ENCODE data around the gene PPP1R36. TPM values are rescaled to one million over a fixed set of nuclear protein-coding genes. Genes with fewer than 3 reads are reported as not detected.
"Not testable (repeated sequence)": the region's sequence is repeated elsewhere in the genome, so short reads cannot be mapped to it uniquely, and the experiment has no call there.

PPP1R36 gene
- polyA plus RNA-seq, 2 of the 4 experiments (the other 2 are of a cell fraction), result 0.47 to 0.48 TPM

GRCh38 chr14:64566651-64567122 lies 16.9 kb downstream of the PPP1R36 start (continued):
- TF ChIP-seq MYC (IDR thresholded peaks at IDR 0.05; ENCODE audit: borderline replicate concordance, low read length) (no peak), SREBF2 (IDR thresholded peaks at IDR 0.05) (no peak), CBX8 (IDR thresholded peaks at IDR 0.05) (no peak), E2F6 (IDR thresholded peaks at IDR 0.05; ENCODE audit: borderline replicate concordance, low read depth) (no peak)

- Histone ChIP-seq H3K4me1 (peaks cover 34% of the 10 kb centered on the region), H3K27ac (peak overlapping the region; percentile 68 to 85), H3K9me3 (no peaks in the 10 kb centered on the region), H3K4me2 (peak overlapping the region; percentile 62), H3K4me3 (no peak overlapping the region)
- peak; percentile 93 to 96 for ATAC-seq
- CTCF ChIA-PET, result interaction anchor here (0.5 to 0.6 kb wide), 2 partner anchors 9 to 15 kb away, joined by 3 to 5 read pairs; no protein-coding TSS in a partner anchor
- WGBS (ENCODE audit: missing lambda C conversion rate), result 15% methylated on average over 3 of the region's 3 CpGs
- TF ChIP-seq ELK1 (IDR thresholded peaks at IDR 0.05; ENCODE audit: low read depth, low read length) (no peak), ZSCAN20 (CRISPR knock-in tag; IDR thresholded peaks at IDR 0.05) (no peak), CEBPB (IDR thresholded peaks at IDR 0.05) (peak; percentile 71 to 80; a peak in 3 of 4 replicates), JUN (IDR thresholded peaks at IDR 0.05) (peak in 1 of 2 experiments; percentile 24; a peak in 1 of 5 replicates), FOSL2 (IDR thresholded peaks at IDR 0.05) (0 out of 2 replicates have a peak, but pooled peaks have one; percentile 29), FOSL2 (CRISPR knock-in tag; IDR thresholded peaks at IDR 0.05) (peak; percentile 75), PHF8 (IDR thresholded peaks at IDR 0.05; ENCODE audit: borderline replicate concordance, low read depth) (no peak)
- DNase-seq (ENCODE audit: low read depth in 1 of 2, low spot score in 1 of 2), result peak; percentile 64 to 82
- FAIRE-seq, result peak; percentile 7
- POLR2A ChIA-PET, result interaction anchor here (0.6 to 2.4 kb wide), 4 partner anchors 14 to 67 kb away, joined by 3 to 20 read pairs (median 4); partner anchors contain the start of gene HSPA2
These were observed 19.4 kb downstream of the PPP1R36 start for GRCh38 chr14:64569138-64569631.

- peak overlapping the region; percentile 62 for H3K4me2 ChIP-seq
- H3K27ac ChIP-seq, result peak overlapping the region; percentile 68 to 85
- FAIRE-seq; H3K9me3 ChIP-seq; H3K4me3 ChIP-seq; DNase-seq (ENCODE audit: low read depth in 1 of 2, low spot score in 1 of 2): not testable (repeated sequence)
- CTCF ChIA-PET, result interaction anchor here (0.5 to 0.6 kb wide), 2 partner anchors 16 to 17 kb away, joined by 3 read pairs; no protein-coding TSS in a partner anchor
- 84% methylated on average over 7 of the region's 7 CpGs for WGBS (ENCODE audit: missing lambda C conversion rate)
- ATAC-seq, result peak in 1 of 2 experiments; percentile 16; a peak in 1 of 6 replicates
- POLR2A ChIA-PET, result interaction anchor here (0.6 to 2.4 kb wide), 4 partner anchors 15 to 66 kb away, joined by 3 to 20 read pairs (median 4); partner anchors contain the start of gene HSPA2
- H3K4me1 ChIP-seq, result peaks cover 34% of the 10 kb centered on the region
These were observed 19.9 kb downstream of the PPP1R36 start for GRCh38 chr14:64569646-64570045.

- H3K9me3 ChIP-seq, result no peaks in the 10 kb centered on the region
- no peak overlapping the region for H3K4me2 ChIP-seq
- POLR2A ChIA-PET, result no interaction called here
- DNase-seq (ENCODE audit: low read depth in 1 of 2, low spot score in 1 of 2) (no peak), FAIRE-seq (no peak), ATAC-seq (no peak)
- H3K27ac ChIP-seq, result peak overlapping the region in 1 of 2 experiments; percentile 20; a peak in 1 of 6 replicates
- no peak overlapping the region for H3K4me3 ChIP-seq
- peaks cover 24% of the 10 kb centered on the region for H3K4me1 ChIP-seq
- CTCF ChIA-PET, result no interaction called here
- TF ChIP-seq ZC3H11A (IDR thresholded peaks at IDR 0.05), result no peak
- no peak for TF ChIP-seq PHF8 (IDR thresholded peaks at IDR 0.05; ENCODE audit: borderline replicate concordance, low read depth)
- no peak for TF ChIP-seq ZNF302 (CRISPR knock-in tag; IDR thresholded peaks at IDR 0.05)
- no peak for TF ChIP-seq ATOH8 (CRISPR knock-in tag; IDR thresholded peaks at IDR 0.05; ENCODE audit: low read depth)
- no peak for TF ChIP-seq CBX2 (IDR thresholded peaks at IDR 0.05; ENCODE audit: borderline replicate concordance, low read depth)
- no peak for TF ChIP-seq ESRRA (IDR thresholded peaks at IDR 0.05; ENCODE audit: borderline replicate concordance, low read length)
- TF ChIP-seq CTCF (IDR thresholded peaks at IDR 0.05), result no peak
- TF ChIP-seq FOSB (CRISPR knock-in tag; IDR thresholded peaks at IDR 0.05), result no peak
- TF ChIP-seq POLR2A (IDR thresholded peaks at IDR 0.05; ENCODE audit: low read length), result no peak
- TF ChIP-seq JUN (IDR thresholded peaks at IDR 0.05), result no peak
- TF ChIP-seq USF2 (IDR thresholded peaks at IDR 0.05), result no peak
- TF ChIP-seq ZFP36 (IDR thresholded peaks at IDR 0.05; ENCODE audit: borderline replicate concordance, partially characterized antibody), result no peak
- no peak for TF ChIP-seq KDM5A (IDR thresholded peaks at IDR 0.05)
- TF ChIP-seq TP53 (CRISPR knock-in tag; IDR thresholded peaks at IDR 0.05), result no peak
These were observed 22.8 kb downstream of the PPP1R36 start for GRCh38 chr14:64572386-64573104.

Data from A549 (cell line).